GM13976 (cell line): Measurements from ENCODE around the gene SH3D19.

Source experiments
- DNase-seq: peaks from one replicate; pipeline ENCODE4 v3.0.0; 2012; ENCODE audit warnings: low spot score
- CTCF ChIP-seq: IDR thresholded peaks from 2 replicates; pipeline ENCODE4 v1.5.1; 2012; ENCODE audit warnings: borderline replicate concordance, mild to moderate bottlenecking; ENCODE audit not compliant: insufficient read depth; ENCODE audit errors: extremely low read depth, missing control alignments, control extremely low read depth
- in situ Hi-C: fragments of 300-500 bp; cut with MboI; formaldehyde crosslinking; loops from one replicate; pipeline ENCODE4 v1.12.0; 2022; ENCODE audit warnings: low sequenced_read_pairs, mixed read lengths, inconsistent platforms; ENCODE audit not compliant: unreplicated experiment

Gene SH3D19

DNA sequence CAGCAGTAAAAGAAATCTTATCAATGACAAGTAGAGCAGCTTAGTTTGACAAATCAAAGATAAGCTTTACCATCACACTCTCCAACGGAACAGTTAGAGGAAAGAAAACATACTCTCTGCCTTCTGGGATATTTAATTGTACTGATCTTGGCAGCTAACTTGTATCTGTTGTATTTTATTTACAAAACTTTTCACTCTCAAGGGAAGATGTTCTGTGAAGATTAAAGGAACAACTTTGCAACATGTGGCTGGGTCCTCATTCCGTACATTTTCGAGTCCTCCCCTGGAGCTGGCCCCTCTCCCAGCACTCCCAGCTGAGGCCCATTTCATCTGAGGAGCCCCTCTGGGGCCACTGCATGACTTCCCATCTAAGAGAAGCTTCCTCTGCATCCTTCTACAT lies 151.5 kb downstream of the SH3D19 start:
- no peak for TF ChIP-seq CTCF
- no peak for DNase-seq
- in situ Hi-C loops: no loop called here

DNA sequence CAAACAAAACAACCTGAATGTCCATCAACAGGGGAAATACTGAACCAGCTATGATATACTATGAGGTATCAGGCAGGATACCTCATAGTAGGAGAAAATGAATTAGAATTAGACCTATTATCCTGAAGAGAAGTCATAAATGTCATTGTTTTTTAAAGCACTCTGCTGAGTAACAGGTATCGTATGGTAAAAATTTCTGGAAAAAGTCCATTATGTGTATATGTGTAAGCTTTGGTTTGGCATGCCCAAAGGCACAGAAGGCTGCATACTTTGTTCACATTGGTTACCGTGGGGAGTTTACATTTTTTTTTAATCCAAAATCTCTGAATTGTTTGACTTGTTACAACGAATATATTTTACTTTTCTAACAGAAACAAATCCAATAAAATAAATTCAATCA lies 155.5 kb downstream of the SH3D19 start:
- no peak for DNase-seq
- no peak for TF ChIP-seq CTCF
- in situ Hi-C loops: no loop called here

DNA sequence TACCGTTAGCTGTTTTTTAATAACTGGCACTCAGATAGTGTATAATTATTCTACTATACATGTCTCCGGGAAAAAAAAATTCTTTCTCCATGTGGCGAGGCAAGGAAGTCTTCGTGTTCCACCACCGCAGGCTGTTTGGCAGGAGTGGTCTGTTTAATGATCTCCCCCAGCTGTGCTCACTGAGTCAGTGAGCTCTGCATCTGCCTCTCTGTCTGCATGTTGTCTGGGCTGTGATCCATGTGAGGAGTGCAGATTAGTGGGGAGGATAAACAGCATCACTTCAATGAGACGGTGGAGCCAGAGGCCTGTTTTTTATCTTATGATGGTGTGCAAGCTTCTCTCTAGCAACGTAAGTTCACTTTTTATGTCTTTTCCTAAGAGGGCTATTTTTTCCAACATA lies 156.2 kb downstream of the SH3D19 start:
- TF ChIP-seq CTCF: no peak
- DNase-seq: no peak
- in situ Hi-C loops: no loop called here

- DNase-seq: no peak
- in situ Hi-C loops: no loop called here
- TF ChIP-seq CTCF: no peak
Observed at GRCh38 chr4:151167561-151167960, 157.8 kb downstream of the SH3D19 start.

- in situ Hi-C loops: no loop called here
Observed at GRCh38 chr4:151166636-151167035, 158.8 kb downstream of the SH3D19 start.

GRCh38 chr4:151165205-151166000 lies 160.0 kb downstream of the SH3D19 start:
- no peak for TF ChIP-seq CTCF
- in situ Hi-C loops: no loop called here
- DNase-seq: no peak

More at GRCh38 chr4:151166636-151167035, 158.8 kb downstream of the SH3D19 start:
- DNase-seq: no peak
- TF ChIP-seq CTCF: no peak
